WERI-Rb-1 (cell line): ENCODE data around the gene OR56B1.

ENCODE experiments used
- DNase-seq: peaks from one replicate; pipeline ENCODE4 v3.0.0-alpha.2; 2020
- H3K27ac ChIP-seq: fragments of 250-450 bp; sonication (Bioruptor Pico); 2 replicates; pipeline ENCODE4 v1.5.1; 2020; ENCODE audit warnings: mild to moderate bottlenecking, moderate library complexity
- H3K27me3 ChIP-seq: fragments of 250-450 bp; sonication (Bioruptor Pico); 2 replicates; pipeline ENCODE4 v1.5.1; 2021; ENCODE audit warnings: mild to moderate bottlenecking, low read depth, moderate library complexity; ENCODE audit not compliant: insufficient read depth, severe bottlenecking
- H3K36me3 ChIP-seq: fragments of 250-450 bp; sonication (Bioruptor Pico); 2 replicates; pipeline ENCODE4 v1.5.1; 2020; ENCODE audit warnings: mild to moderate bottlenecking, moderate library complexity
- H3K4me3 ChIP-seq: 2 replicates; pipeline ENCODE4 v1.5.1; 2011; ENCODE audit warnings: low read depth, mild to moderate bottlenecking, control low read depth, low read length
- H3K9me3 ChIP-seq: fragments of 250-450 bp; sonication (Bioruptor Pico); 2 replicates; pipeline ENCODE4 v1.5.1; 2021; ENCODE audit warnings: mild to moderate bottlenecking, moderate library complexity; ENCODE audit not compliant: severe bottlenecking
- CTCF ChIP-seq: IDR thresholded peaks from 2 replicates; pipeline ENCODE4 v1.5.1; 2011; ENCODE audit warnings: low read depth, mild to moderate bottlenecking, control low read depth, inconsistent platforms, low read length

Gene OR56B1

GRCh38 chr11:5783255-5783654 is 47.0 kb downstream of the OR56B1 start, which contains the start of gene OR52N5:
Gene OR52N5, minus strand, starts transcription at chr11:5783355. Its CDS starts 4,721 bp downstream, at chr11:5778634.
- no peak within 1 kb of the TSS for H3K27ac ChIP-seq
- TF ChIP-seq CTCF, result no peak
- no peaks in the 10 kb centered on the region for H3K9me3 ChIP-seq

More at GRCh38 chr11:5783255-5783654, 47.0 kb downstream of the OR56B1 start, which contains the start of gene OR52N5:
- Histone ChIP-seq H3K27me3 (peaks cover 19% of the 10 kb centered on the region), H3K36me3 (no peaks in the 10 kb centered on the region), H3K4me3 (no peak within 1 kb of the TSS)
- no peak for DNase-seq
